HCT116 (cell line): ENCODE data around the gene OBSCN. TPM values are rescaled to one million over a fixed set of nuclear protein-coding genes. Genes with fewer than 3 reads are reported as not detected.

Source experiments
- ATAC-seq: fragments of 200-7000 bp; cut with Tn5 transposase; 2 replicates; pipeline ENCODE4 v1.9.1; 2020; ENCODE audit warnings: mild to moderate bottlenecking, moderate library complexity
- BruUV-seq: library from RNA; stranded (reverse); fragments of 400-500 nt; replicated peaks from 2 replicates; lab custom pipeline; 2021; lab: Mats Ljungman, UMichigan
- CTCF ChIA-PET: fragments of 300-600 bp; sonication (Branson Sonifier 250); formaldehyde crosslinking; loops from one replicate; lab custom pipeline; 2021; ENCODE audit warnings: antibody characterized with exemption; lab: Charles Lee
- POLR2A ChIA-PET: fragments of 300-600, 350-600 bp; sonication (Branson Sonifier 250); formaldehyde crosslinking; loops from one replicate; lab custom pipeline; 2021; ENCODE audit warnings: antibody characterized with exemption; lab: Charles Lee
- RAD21 ChIA-PET, 2 experiments: fragments of 300-600 bp; sonication (Branson Sonifier 250); formaldehyde crosslinking; loops; one replicate each; lab custom pipeline; 2023; ENCODE audit warnings: low total read pairs in 2 of 2; ENCODE audit not compliant: uncharacterized antibody in 2 of 2, unreplicated experiment in 2 of 2, low non-redundant PET in 1 of 2; lab: Charles Lee
- DNase-seq: peaks from one replicate; pipeline ENCODE4 v3.0.0-alpha.2; 2010; ENCODE audit warnings: low read depth, low spot score
- H2AFZ ChIP-seq: fragments of 200-600 bp; shearing (Covaris generic), sonication (generic); 2 replicates; pipeline ENCODE4 v1.6.1; 2017; ENCODE audit warnings: low read depth, mixed run types, mixed read lengths, antibody characterized with exemption, low read length; ENCODE audit not compliant: poor library complexity, severe bottlenecking
- H3K27ac ChIP-seq: 2 replicates; pipeline ENCODE4 v1.5.1; 2012; ENCODE audit warnings: low read depth, low read length
- H3K27me3 ChIP-seq: fragments of 200-600 bp; sonication (generic); 2 replicates; pipeline ENCODE4 v1.6.1; 2016; ENCODE audit warnings: mixed run types, low read length, mixed read lengths; ENCODE audit not compliant: insufficient read depth
- H3K36me3 ChIP-seq, 2 experiments: fragments of 200-500 bp in 1 of 2; fragments of 200-600 bp in 1 of 2; sonication (Bioruptor generic) in 1 of 2; sonication (generic) in 1 of 2; 2 replicates each; pipeline versions ENCODE4 v1.5.1 to v1.6.1; 2014 to 2016; ENCODE audit warnings: low read length in 2 of 2, inconsistent platforms in 1 of 2, mixed read lengths in 1 of 2, mixed run types in 1 of 2; ENCODE audit not compliant: insufficient read depth in 2 of 2, control insufficient read depth in 1 of 2
- H3K4me1 ChIP-seq, 2 experiments: fragments of 200-600 bp in 1 of 2; sonication (generic) in 1 of 2; 2 replicates each; pipeline versions ENCODE4 v1.5.1 to v1.6.1; 2012 to 2017; ENCODE audit warnings: low read length in 2 of 2, inconsistent platforms in 1 of 2, mild to moderate bottlenecking in 1 of 2, mixed read lengths in 1 of 2, mixed run types in 1 of 2, moderate library complexity in 1 of 2; ENCODE audit not compliant: insufficient read depth in 2 of 2, control insufficient read depth in 1 of 2
- H3K4me2 ChIP-seq: fragments of 200-600 bp; sonication (generic); 2 replicates; pipeline ENCODE4 v1.6.1; 2017; ENCODE audit warnings: mixed run types, low read length, mixed read lengths
- H3K4me3 ChIP-seq, 2 experiments: fragments of 200-600 bp in 1 of 2; sonication (generic) in 1 of 2; replicated peaks in 1 of 2; 2 replicates each; pipeline ENCODE4 v1.5.1; 2011 to 2016; ENCODE audit warnings: low read length in 2 of 2, control low read depth in 1 of 2, low read depth in 1 of 2, mild to moderate bottlenecking in 1 of 2, mixed read lengths in 1 of 2, mixed run types in 1 of 2
- H3K79me2 ChIP-seq: fragments of 200-600 bp; sonication (generic); 2 replicates; pipeline ENCODE4 v1.6.1; 2017; ENCODE audit warnings: mild to moderate bottlenecking, mixed run types, low read length, moderate library complexity, mixed read lengths; ENCODE audit not compliant: insufficient read depth
- H3K9ac ChIP-seq: fragments of 200-600 bp; sonication (generic); 2 replicates; pipeline ENCODE4 v1.6.1; 2016; ENCODE audit warnings: low read length, mixed read lengths
- H3K9me2 ChIP-seq: fragments of 200-600 bp; sonication (generic), shearing (Covaris generic); 2 replicates; pipeline ENCODE4 v1.6.1; 2017; ENCODE audit warnings: mixed run types, mild to moderate bottlenecking, moderate library complexity; ENCODE audit not compliant: insufficient read depth
- H3K9me3 ChIP-seq, 2 experiments: fragments of 200-500 bp in 1 of 2; fragments of 200-600 bp in 1 of 2; sonication (Bioruptor generic) in 1 of 2; sonication (generic) in 1 of 2; 2 replicates each; pipeline ENCODE4 v1.6.1; 2014 to 2017; ENCODE audit warnings: low read length in 2 of 2, mixed read lengths in 2 of 2, inconsistent platforms in 1 of 2, low read depth in 1 of 2, mild to moderate bottlenecking in 1 of 2, mixed run types in 1 of 2, moderate library complexity in 1 of 2; ENCODE audit not compliant: control insufficient read depth in 1 of 2, insufficient read depth in 1 of 2
- H4K20me1 ChIP-seq: fragments of 200-600 bp; sonication (generic), shearing (Covaris generic); 2 replicates; pipeline ENCODE4 v1.6.1; 2017; ENCODE audit warnings: mixed run types, mild to moderate bottlenecking, moderate library complexity; ENCODE audit not compliant: insufficient read depth
- CBX3 ChIP-seq: IDR thresholded peaks from 2 replicates; pipeline ENCODE4 v1.6.1; 2012; ENCODE audit warnings: low read depth
- CEBPB ChIP-seq: IDR thresholded peaks from 2 replicates; pipeline ENCODE4 v1.6.1; 2012; ENCODE audit warnings: low read depth
- EGR1 ChIP-seq: IDR thresholded peaks from 2 replicates; pipeline ENCODE4 v1.6.1; 2012; ENCODE audit warnings: low read depth
- EZH2 ChIP-seq: fragments of 200-600 bp; sonication (generic); IDR thresholded peaks from 2 replicates; pipeline ENCODE4 v1.6.1; 2017; ENCODE audit warnings: antibody characterized with exemption, mixed run types
- JUND ChIP-seq: IDR thresholded peaks from 2 replicates; pipeline ENCODE4 v1.6.1; 2012
- POLR2A ChIP-seq: IDR thresholded peaks from 2 replicates; pipeline ENCODE4 v1.7.0; 2011; ENCODE audit warnings: borderline replicate concordance; ENCODE audit not compliant: insufficient read depth, insufficient read length; ENCODE audit errors: extremely low read depth
- RAD21 ChIP-seq: IDR thresholded peaks from 2 replicates; pipeline ENCODE4 v1.6.1; 2012; ENCODE audit warnings: low read depth, mild to moderate bottlenecking
- REST ChIP-seq: IDR thresholded peaks from 2 replicates; pipeline ENCODE4 v1.6.1; 2012; ENCODE audit warnings: low read depth
- SIN3A ChIP-seq: IDR thresholded peaks from 2 replicates; pipeline ENCODE4 v1.6.1; 2012; ENCODE audit warnings: low read depth
- TCF7L2 ChIP-seq: IDR thresholded peaks from 2 replicates; pipeline ENCODE4 v1.7.0; 2011; ENCODE audit warnings: borderline replicate concordance, inconsistent platforms; ENCODE audit not compliant: insufficient read depth, insufficient read length; ENCODE audit errors: extremely low read depth
- YY1 ChIP-seq: IDR thresholded peaks from 2 replicates; pipeline ENCODE4 v1.6.1; 2011; ENCODE audit warnings: low read length, low read depth, moderate library complexity, mild to moderate bottlenecking; ENCODE audit not compliant: insufficient replicate concordance; ENCODE audit errors: extremely low read depth
- ZFX ChIP-seq: fragments of 450-650 bp; IDR thresholded peaks from 2 replicates; pipeline ENCODE4 v1.6.1; 2017
- ZNF274 ChIP-seq: fragments of 200-500 bp; sonication (Bioruptor generic); IDR thresholded peaks from 2 replicates; pipeline ENCODE4 v1.6.1; 2014; ENCODE audit warnings: mild to moderate bottlenecking, low read depth, low read length, inconsistent platforms
- intact Hi-C: fragments of 100-400 bp; cut with micrococcal nuclease; formaldehyde crosslinking; loops from 2 replicates; pipeline ENCODE4 v1.10.0; 2022
- total RNA-seq: library from RNA; stranded (reverse); gene quantifications from one replicate; pipeline ENCODE4 v1.2.1, GENCODE V29; 2021; ENCODE audit not compliant: unreplicated experiment
- TF ChIP-seq, protein P1 (sequence below), 3 experiments: fragments of 200-600 bp in 1 of 3; sonication (generic) in 1 of 3; IDR thresholded peaks in 2 of 3; conservative IDR thresholded peaks in 1 of 3; 2 replicates each; pipeline ENCODE4 v1.5.1; 2012 to 2017; ENCODE audit warnings: low read depth in 2 of 3, low read length in 2 of 3, antibody characterized with exemption in 1 of 3, borderline replicate concordance in 1 of 3, control low read depth in 1 of 3, mild to moderate bottlenecking in 1 of 3, mixed read lengths in 1 of 3, mixed run types in 1 of 3, moderate library complexity in 1 of 3; ENCODE audit not compliant: insufficient read depth in 1 of 3

OBSCN gene
- total RNA-seq, 1 experiment from 2014 or later, result 16.6 TPM

GRCh38 chr1:228340686-228341449 lies 133.0 kb downstream of the OBSCN start:
- ATAC-seq, result peak; percentile 80
- peaks cover 0 to 10% of the 10 kb centered on the region in 2 experiments; a peak in 1 of 4 replicates for H3K4me1 ChIP-seq
- peak; percentile 72 for TF ChIP-seq RAD21
- TF ChIP-seq ZFX, result no peak
- no peak for TF ChIP-seq CBX3
- TF ChIP-seq CEBPB, result no peak
- TF ChIP-seq SIN3A, result no peak
- TF ChIP-seq, protein P1, sequence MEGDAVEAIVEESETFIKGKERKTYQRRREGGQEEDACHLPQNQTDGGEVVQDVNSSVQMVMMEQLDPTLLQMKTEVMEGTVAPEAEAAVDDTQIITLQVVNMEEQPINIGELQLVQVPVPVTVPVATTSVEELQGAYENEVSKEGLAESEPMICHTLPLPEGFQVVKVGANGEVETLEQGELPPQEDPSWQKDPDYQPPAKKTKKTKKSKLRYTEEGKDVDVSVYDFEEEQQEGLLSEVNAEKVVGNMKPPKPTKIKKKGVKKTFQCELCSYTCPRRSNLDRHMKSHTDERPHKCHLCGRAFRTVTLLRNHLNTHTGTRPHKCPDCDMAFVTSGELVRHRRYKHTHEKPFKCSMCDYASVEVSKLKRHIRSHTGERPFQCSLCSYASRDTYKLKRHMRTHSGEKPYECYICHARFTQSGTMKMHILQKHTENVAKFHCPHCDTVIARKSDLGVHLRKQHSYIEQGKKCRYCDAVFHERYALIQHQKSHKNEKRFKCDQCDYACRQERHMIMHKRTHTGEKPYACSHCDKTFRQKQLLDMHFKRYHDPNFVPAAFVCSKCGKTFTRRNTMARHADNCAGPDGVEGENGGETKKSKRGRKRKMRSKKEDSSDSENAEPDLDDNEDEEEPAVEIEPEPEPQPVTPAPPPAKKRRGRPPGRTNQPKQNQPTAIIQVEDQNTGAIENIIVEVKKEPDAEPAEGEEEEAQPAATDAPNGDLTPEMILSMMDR (IDR thresholded peaks at IDR 0.05 in 2 of 3, conservative IDR thresholded peaks at IDR 0.05 in 1 of 3; ENCODE audit: borderline replicate concordance in 1 of 3, insufficient read depth in 1 of 3, low read depth in 2 of 3, low read length in 2 of 3), result peak; percentile 27 to 50 (median 45); a peak in 4 of 6 replicates
- H3K79me2 ChIP-seq, result no peaks in the 10 kb centered on the region
- no peak overlapping the region for H2AFZ ChIP-seq
- no peaks in the 10 kb centered on the region for H3K9me2 ChIP-seq
- BruUV-seq, result no TSS peak
- CTCF ChIA-PET, result no interaction called here
- peaks cover 0 to 7% of the 10 kb centered on the region in 2 experiments; a peak in 1 of 4 replicates for H3K9me3 ChIP-seq
- DNase-seq, result no peak
- intact Hi-C loops, result loop anchor here (5.0 kb wide), 1 partner anchor 116 kb away; a partner anchor contains a TSS
- RAD21 ChIA-PET, result no interaction called here
- no peaks in the 10 kb centered on the region for H3K27me3 ChIP-seq
- H3K4me2 ChIP-seq, result no peak overlapping the region
- H3K36me3 ChIP-seq, result no peaks in the 10 kb centered on the region; a peak in 1 of 4 replicates
- POLR2A ChIA-PET, result no interaction called here
- H3K4me3 ChIP-seq, result no peak overlapping the region
- no peak overlapping the region for H3K9ac ChIP-seq
- H3K27ac ChIP-seq, result no peak overlapping the region
- H4K20me1 ChIP-seq, result no peaks in the 10 kb centered on the region

DNA sequence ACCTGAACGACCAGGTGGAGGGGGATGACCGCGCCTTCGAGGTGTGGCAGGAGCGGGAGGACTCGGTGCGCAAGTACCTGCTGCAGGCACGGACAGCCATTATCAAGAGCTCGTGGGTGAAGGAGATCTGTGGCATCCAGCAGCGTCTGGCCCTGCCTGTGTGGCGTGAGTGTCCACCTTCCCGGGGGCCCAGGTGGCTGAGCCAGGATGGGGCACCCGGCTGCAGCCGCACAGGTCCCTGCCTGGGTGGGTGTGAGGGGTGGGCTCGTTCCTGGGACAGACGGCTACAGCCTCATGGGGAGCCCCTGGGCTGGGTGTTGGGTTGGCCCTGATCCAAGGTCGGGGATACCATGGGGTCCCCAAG lies 133.6 kb downstream of the OBSCN start:
- H3K9me2 ChIP-seq, result no peaks in the 10 kb centered on the region
- H3K9ac ChIP-seq, result no peak overlapping the region
- CTCF ChIA-PET, result no interaction called here
- RAD21 ChIA-PET, result no interaction called here
- no peak overlapping the region for H3K27ac ChIP-seq
- H2AFZ ChIP-seq, result no peak overlapping the region
- BruUV-seq, result no TSS peak
- intact Hi-C loops, result loop anchor here (5.0 kb wide), 1 partner anchor 116 kb away; a partner anchor contains a TSS
- H3K9me3 ChIP-seq, result peaks cover 0 to 7% of the 10 kb centered on the region in 2 experiments; a peak in 1 of 4 replicates
- H3K27me3 ChIP-seq, result no peaks in the 10 kb centered on the region
- DNase-seq (no peak), ATAC-seq (no peak)
- H3K4me2 ChIP-seq, result no peak overlapping the region
- POLR2A ChIA-PET, result no interaction called here
- peaks cover 0 to 10% of the 10 kb centered on the region in 2 experiments; a peak in 1 of 4 replicates for H3K4me1 ChIP-seq
- H4K20me1 ChIP-seq, result no peaks in the 10 kb centered on the region
- H3K4me3 ChIP-seq, result no peak overlapping the region
- no peaks in the 10 kb centered on the region; a peak in 1 of 4 replicates for H3K36me3 ChIP-seq
- no peaks in the 10 kb centered on the region for H3K79me2 ChIP-seq
- TF ChIP-seq TCF7L2 (no peak), EZH2 (no peak), CEBPB (no peak), YY1 (no peak), SIN3A (no peak), POLR2A (no peak), REST (no peak), RAD21 (no peak), EGR1 (no peak), JUND (no peak), ZFX (no peak), CBX3 (no peak), ZNF274 (no peak)
